Vagina (tissue), 2 donors: ENCODE results near the gene JUP.

Experiments
- CTCF ChIP-seq, 3 experiments: fragments of 450-650 bp in 2 of 3; fragments of 200-600 bp in 1 of 3; sonication (generic) in 1 of 3; IDR thresholded peaks; one replicate each; pipeline ENCODE4 v1.5.1; 2017 to 2019; ENCODE audit warnings: antibody characterized with exemption in 3 of 3, mild to moderate bottlenecking in 2 of 3, moderate library complexity in 2 of 3
- POLR2A ChIP-seq, 2 donors: fragments of 450-650 bp; IDR thresholded peaks; one replicate each; pipeline ENCODE4 v1.6.1; 2017; ENCODE audit warnings: antibody characterized with exemption in 2 of 2, mild to moderate bottlenecking in 2 of 2, moderate library complexity in 2 of 2

GRCh38 chr17:41773731-41774193 is 12.7 kb downstream of the JUP start:
- TF ChIP-seq POLR2A (IDR thresholded peaks at IDR 0.05) (no peak), CTCF (IDR thresholded peaks at IDR 0.05) (no peak)
